ENCODE data around the gene ITGA8. TPM values are rescaled to one million over a fixed set of nuclear protein-coding genes. Genes with fewer than 3 reads are reported as not detected.

The ITGA8 gene
- total RNA-seq, 1 experiment from 2014 or later = not detected

DNA sequence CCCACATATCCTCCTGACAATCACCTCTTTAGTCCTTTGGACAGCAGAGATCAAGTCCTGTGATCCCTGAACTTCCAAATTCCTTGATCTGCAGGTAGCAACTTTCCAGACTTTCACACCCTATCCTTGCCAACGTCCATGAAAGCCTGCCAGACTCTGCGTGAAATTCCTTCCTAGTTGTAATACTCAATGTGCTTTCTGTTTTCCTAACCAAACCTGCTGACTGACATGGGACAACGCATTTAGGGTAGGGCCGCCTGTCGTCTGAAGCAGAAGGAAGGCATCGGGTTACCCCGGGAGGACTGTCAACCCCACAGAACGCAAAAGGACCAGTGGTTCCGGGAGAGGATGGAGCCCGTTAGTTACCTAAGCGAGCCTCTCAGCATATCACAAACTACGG is 23.9 kb downstream of the ITGA8 start:
- intact Hi-C loops (cut with micrococcal nuclease; ENCODE audit: unreplicated experiment) = no loop called here
- TF ChIP-seq, protein P1, sequence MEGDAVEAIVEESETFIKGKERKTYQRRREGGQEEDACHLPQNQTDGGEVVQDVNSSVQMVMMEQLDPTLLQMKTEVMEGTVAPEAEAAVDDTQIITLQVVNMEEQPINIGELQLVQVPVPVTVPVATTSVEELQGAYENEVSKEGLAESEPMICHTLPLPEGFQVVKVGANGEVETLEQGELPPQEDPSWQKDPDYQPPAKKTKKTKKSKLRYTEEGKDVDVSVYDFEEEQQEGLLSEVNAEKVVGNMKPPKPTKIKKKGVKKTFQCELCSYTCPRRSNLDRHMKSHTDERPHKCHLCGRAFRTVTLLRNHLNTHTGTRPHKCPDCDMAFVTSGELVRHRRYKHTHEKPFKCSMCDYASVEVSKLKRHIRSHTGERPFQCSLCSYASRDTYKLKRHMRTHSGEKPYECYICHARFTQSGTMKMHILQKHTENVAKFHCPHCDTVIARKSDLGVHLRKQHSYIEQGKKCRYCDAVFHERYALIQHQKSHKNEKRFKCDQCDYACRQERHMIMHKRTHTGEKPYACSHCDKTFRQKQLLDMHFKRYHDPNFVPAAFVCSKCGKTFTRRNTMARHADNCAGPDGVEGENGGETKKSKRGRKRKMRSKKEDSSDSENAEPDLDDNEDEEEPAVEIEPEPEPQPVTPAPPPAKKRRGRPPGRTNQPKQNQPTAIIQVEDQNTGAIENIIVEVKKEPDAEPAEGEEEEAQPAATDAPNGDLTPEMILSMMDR (IDR thresholded peaks at IDR 0.05; ENCODE audit: unreplicated experiment) = no peak
- Mint-ChIP-seq H3K27me3 (ENCODE audit: unreplicated experiment) (peaks cover 79% of the 10 kb centered on the region), H3K9me3 (ENCODE audit: low read depth, unreplicated experiment) (no peaks in the 10 kb centered on the region), H3K4me1 (ENCODE audit: low read depth, unreplicated experiment) (no peaks in the 10 kb centered on the region), H3K4me3 (ENCODE audit: low read depth, unreplicated experiment) (no peak overlapping the region), H3K27ac (ENCODE audit: unreplicated experiment) (no peak overlapping the region), H3K36me3 (ENCODE audit: insufficient read depth, unreplicated experiment) (no peaks in the 10 kb centered on the region)
- DNase-seq = no peak
- CTCF ChIA-PET = no interaction called here
- BruUV-seq (replicated peaks) = no TSS peak

DNA sequence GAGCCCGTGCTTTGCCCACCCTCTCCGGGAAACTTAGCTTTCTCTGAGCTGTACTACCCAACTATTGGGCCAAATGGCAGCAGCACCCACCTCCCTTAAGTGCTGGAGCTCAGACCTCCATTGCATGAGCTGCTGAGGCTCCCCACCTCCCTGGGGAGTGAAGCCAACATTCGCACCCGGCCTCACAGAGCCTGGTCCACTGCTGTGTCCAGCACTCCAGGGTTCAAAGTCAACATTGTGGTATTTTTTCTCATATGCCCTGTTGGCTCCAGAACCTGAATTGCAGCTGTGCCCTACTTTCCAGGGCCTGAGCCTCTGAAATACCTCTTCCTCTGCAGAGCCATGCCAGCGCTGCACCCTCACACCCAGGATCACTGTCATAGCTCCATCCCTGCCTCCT is 29.7 kb downstream of the ITGA8 start:
- Mint-ChIP-seq H3K36me3 (ENCODE audit: insufficient read depth, unreplicated experiment) (no peaks in the 10 kb centered on the region), H3K4me1 (ENCODE audit: low read depth, unreplicated experiment) (no peaks in the 10 kb centered on the region), H3K27me3 (ENCODE audit: unreplicated experiment) (peaks cover 56% of the 10 kb centered on the region), H3K9me3 (ENCODE audit: low read depth, unreplicated experiment) (no peaks in the 10 kb centered on the region), H3K4me3 (ENCODE audit: low read depth, unreplicated experiment) (no peak overlapping the region), H3K27ac (ENCODE audit: unreplicated experiment) (no peak overlapping the region)
- TF ChIP-seq, protein P1 (IDR thresholded peaks at IDR 0.05; ENCODE audit: unreplicated experiment) = no peak
- intact Hi-C loops (cut with micrococcal nuclease; ENCODE audit: unreplicated experiment) = no loop called here
- CTCF ChIA-PET = no interaction called here
- BruUV-seq (replicated peaks) = no TSS peak
- no peak for DNase-seq

DNA sequence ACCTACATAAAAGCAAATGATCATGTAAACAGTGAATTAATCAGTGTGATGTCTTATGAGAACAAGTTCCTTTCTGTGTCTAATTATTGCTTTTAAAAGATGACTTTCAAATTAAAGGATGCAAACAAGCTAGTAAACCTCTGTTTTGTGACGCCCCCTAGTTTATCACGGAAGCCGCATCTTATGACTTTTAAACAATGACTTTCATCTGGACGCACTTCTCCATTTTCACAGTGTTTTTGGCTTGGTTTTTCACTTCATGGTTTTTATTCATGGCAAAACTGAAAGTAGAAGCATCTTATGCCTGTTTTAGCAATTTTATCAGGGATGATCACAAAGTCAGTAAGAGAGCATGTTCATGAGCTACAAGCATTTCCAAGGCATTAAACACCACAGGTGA is 35.0 kb downstream of the ITGA8 start:
- Mint-ChIP-seq H3K4me1 (ENCODE audit: low read depth, unreplicated experiment) (no peaks in the 10 kb centered on the region), H3K27me3 (ENCODE audit: unreplicated experiment) (peaks cover 57% of the 10 kb centered on the region), H3K9me3 (ENCODE audit: low read depth, unreplicated experiment) (no peaks in the 10 kb centered on the region), H3K4me3 (ENCODE audit: low read depth, unreplicated experiment) (no peak overlapping the region), H3K36me3 (ENCODE audit: insufficient read depth, unreplicated experiment) (no peaks in the 10 kb centered on the region), H3K27ac (ENCODE audit: unreplicated experiment) (no peak overlapping the region)
- CTCF ChIA-PET = no interaction called here
- BruUV-seq (replicated peaks) = no TSS peak
- no peak for DNase-seq
- intact Hi-C loops (cut with micrococcal nuclease; ENCODE audit: unreplicated experiment) = no loop called here
- TF ChIP-seq, protein P1 (IDR thresholded peaks at IDR 0.05; ENCODE audit: unreplicated experiment) = no peak

DNA sequence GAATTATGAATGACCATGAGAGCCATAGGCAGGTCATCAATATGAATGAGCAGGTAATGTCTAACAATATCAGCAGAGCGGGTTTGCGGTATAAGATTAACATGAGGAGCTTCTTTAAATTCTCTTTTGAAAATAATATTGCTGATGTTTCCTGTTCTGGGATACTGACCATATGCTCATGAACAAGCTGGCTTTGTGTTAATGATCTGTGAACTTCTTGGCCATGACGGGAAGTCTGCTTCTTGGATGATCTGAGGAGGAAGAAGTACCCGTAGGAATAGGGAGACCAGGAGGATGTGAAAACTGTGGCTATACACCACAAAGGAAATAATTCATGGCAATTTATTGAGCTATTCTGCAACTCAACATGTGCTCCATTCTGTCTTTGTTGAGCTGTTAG is 38.6 kb downstream of the ITGA8 start:
- no TSS peak for BruUV-seq (replicated peaks)
- CTCF ChIA-PET = no interaction called here
- H3K36me3 Mint-ChIP-seq (ENCODE audit: insufficient read depth, unreplicated experiment) = no peaks in the 10 kb centered on the region
- no peak overlapping the region for H3K27ac Mint-ChIP-seq (ENCODE audit: unreplicated experiment)
- DNase-seq = no peak
- no peaks in the 10 kb centered on the region for H3K9me3 Mint-ChIP-seq (ENCODE audit: low read depth, unreplicated experiment)
- peaks cover 40% of the 10 kb centered on the region for H3K27me3 Mint-ChIP-seq (ENCODE audit: unreplicated experiment)
- intact Hi-C loops (cut with micrococcal nuclease; ENCODE audit: unreplicated experiment) = no loop called here
- H3K4me3 Mint-ChIP-seq (ENCODE audit: low read depth, unreplicated experiment) = no peak overlapping the region
- H3K4me1 Mint-ChIP-seq (ENCODE audit: low read depth, unreplicated experiment) = no peaks in the 10 kb centered on the region
- TF ChIP-seq, protein P1 (IDR thresholded peaks at IDR 0.05; ENCODE audit: unreplicated experiment) = no peak

DNA sequence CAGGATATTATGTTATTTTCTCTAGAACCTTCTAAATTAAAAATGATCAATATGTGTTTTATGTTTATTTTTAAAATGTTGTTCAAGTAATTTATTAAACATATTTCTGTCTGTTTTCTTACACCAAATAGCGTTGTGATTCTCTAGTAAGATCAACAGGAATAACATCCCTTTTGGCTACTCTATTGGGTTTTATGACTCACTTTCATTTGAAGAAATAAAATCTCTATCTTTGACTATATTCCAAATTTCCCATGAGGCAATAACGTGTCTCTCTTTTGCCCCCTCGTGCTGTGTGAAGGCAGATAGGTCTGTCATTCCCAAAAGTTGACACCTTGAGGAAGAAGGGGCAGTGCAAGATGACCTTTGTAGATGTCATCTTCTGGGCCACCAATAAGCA is 40.9 kb downstream of the ITGA8 start:
- H3K36me3 Mint-ChIP-seq (ENCODE audit: insufficient read depth, unreplicated experiment) = no peaks in the 10 kb centered on the region
- H3K4me1 Mint-ChIP-seq (ENCODE audit: low read depth, unreplicated experiment) = no peaks in the 10 kb centered on the region
- no peak for DNase-seq
- CTCF ChIA-PET = no interaction called here
- TF ChIP-seq, protein P1 (IDR thresholded peaks at IDR 0.05; ENCODE audit: unreplicated experiment) = no peak
- H3K4me3 Mint-ChIP-seq (ENCODE audit: low read depth, unreplicated experiment) = no peak overlapping the region
- no peak overlapping the region for H3K27ac Mint-ChIP-seq (ENCODE audit: unreplicated experiment)
- no TSS peak for BruUV-seq (replicated peaks)
- no peaks in the 10 kb centered on the region for H3K9me3 Mint-ChIP-seq (ENCODE audit: low read depth, unreplicated experiment)
- H3K27me3 Mint-ChIP-seq (ENCODE audit: unreplicated experiment) = peaks cover 56% of the 10 kb centered on the region
- intact Hi-C loops (cut with micrococcal nuclease; ENCODE audit: unreplicated experiment) = no loop called here
